Measurements from ENCODE around the gene ADCK1. TPM values are rescaled to one million over a fixed set of nuclear protein-coding genes. Genes with fewer than 3 reads are reported as not detected.

The ADCK1 gene
- total RNA-seq, 1 donor from 2014 or later = 5.2 TPM

- Mint-ChIP-seq H3K27ac (no peak overlapping the region), H3K4me1 (ENCODE audit: low read depth) (no peaks in the 10 kb centered on the region), H3K36me3 (ENCODE audit: low read depth) (no peaks in the 10 kb centered on the region), H3K27me3 (ENCODE audit: low read depth) (no peaks in the 10 kb centered on the region), H3K4me3 (ENCODE audit: low read depth) (no peak overlapping the region), H3K9me3 (no peaks in the 10 kb centered on the region)
- DNase-seq (ENCODE audit: low spot score) = no peak
- intact Hi-C loops (cut with micrococcal nuclease) = no loop called here
These were observed 23.5 kb downstream of the ADCK1 start for GRCh38 chr14:77823378-77823777.

GRCh38 chr14:77825895-77826519 lies 26.1 kb downstream of the ADCK1 start:
- Mint-ChIP-seq H3K9me3 (no peaks in the 10 kb centered on the region), H3K36me3 (ENCODE audit: low read depth) (no peaks in the 10 kb centered on the region), H3K4me3 (ENCODE audit: low read depth) (no peak overlapping the region), H3K4me1 (ENCODE audit: low read depth) (no peaks in the 10 kb centered on the region), H3K27ac (no peak overlapping the region), H3K27me3 (ENCODE audit: low read depth) (no peaks in the 10 kb centered on the region)
- DNase-seq (ENCODE audit: low spot score) = no peak
- intact Hi-C loops (cut with micrococcal nuclease) = no loop called here

DNA sequence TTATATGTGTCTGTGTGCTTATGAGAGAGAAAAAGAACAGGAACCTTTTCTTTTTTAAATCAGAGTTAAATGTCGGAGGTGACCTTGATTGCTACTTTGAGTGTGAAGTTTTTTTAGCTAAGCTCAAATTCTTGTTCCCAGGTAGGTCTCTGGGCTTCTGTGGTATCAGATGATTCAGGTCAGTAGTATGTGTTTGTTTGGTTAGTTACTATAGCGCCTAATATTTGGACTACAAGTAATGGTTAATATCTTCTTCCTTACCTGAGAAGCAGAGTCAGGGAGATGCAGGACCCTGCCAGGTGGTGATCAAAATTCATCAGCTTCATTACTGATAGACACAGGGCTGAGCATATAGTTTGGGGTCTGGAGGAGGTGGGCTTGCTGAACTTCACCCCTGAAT lies 30.8 kb downstream of the ADCK1 start:
- no peaks in the 10 kb centered on the region for H3K4me1 Mint-ChIP-seq (ENCODE audit: low read depth)
- H3K36me3 Mint-ChIP-seq (ENCODE audit: low read depth) = no peaks in the 10 kb centered on the region
- no peak overlapping the region for H3K4me3 Mint-ChIP-seq (ENCODE audit: low read depth)
- H3K9me3 Mint-ChIP-seq = no peaks in the 10 kb centered on the region
- H3K27me3 Mint-ChIP-seq (ENCODE audit: low read depth) = no peaks in the 10 kb centered on the region
- H3K27ac Mint-ChIP-seq = no peak overlapping the region
- no peak for DNase-seq (ENCODE audit: low spot score)
- intact Hi-C loops (cut with micrococcal nuclease) = no loop called here

DNA sequence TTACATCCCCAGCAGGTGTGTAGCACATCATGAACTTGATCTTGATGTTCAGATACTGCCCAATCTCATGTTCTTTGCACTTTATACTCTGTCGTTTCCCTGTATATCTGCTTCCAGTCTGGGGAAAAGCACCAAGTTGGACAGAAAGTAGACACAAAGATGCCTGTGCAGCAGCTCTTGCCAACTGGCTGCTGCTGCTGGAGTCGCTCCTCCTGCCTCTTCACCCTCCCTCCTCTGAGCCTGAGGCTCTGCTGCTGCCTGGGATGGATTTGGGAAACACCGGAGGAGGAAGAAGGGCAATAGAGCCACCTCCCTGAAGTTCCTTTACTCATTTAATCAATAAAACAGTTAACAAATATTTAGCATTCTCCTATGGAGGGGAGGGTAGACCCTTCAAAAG lies 32.4 kb downstream of the ADCK1 start:
- H3K36me3 Mint-ChIP-seq (ENCODE audit: low read depth) = no peaks in the 10 kb centered on the region
- H3K27ac Mint-ChIP-seq = no peak overlapping the region
- H3K9me3 Mint-ChIP-seq = no peaks in the 10 kb centered on the region
- intact Hi-C loops (cut with micrococcal nuclease) = no loop called here
- H3K27me3 Mint-ChIP-seq (ENCODE audit: low read depth) = no peaks in the 10 kb centered on the region
- no peaks in the 10 kb centered on the region for H3K4me1 Mint-ChIP-seq (ENCODE audit: low read depth)
- H3K4me3 Mint-ChIP-seq (ENCODE audit: low read depth) = no peak overlapping the region
- DNase-seq (ENCODE audit: low spot score) = no peak

- H3K36me3 Mint-ChIP-seq (ENCODE audit: low read depth) = no peaks in the 10 kb centered on the region
- intact Hi-C loops (cut with micrococcal nuclease) = no loop called here
- DNase-seq (ENCODE audit: low spot score) = no peak
- H3K4me1 Mint-ChIP-seq (ENCODE audit: low read depth) = peaks cover 2% of the 10 kb centered on the region
- H3K27me3 Mint-ChIP-seq (ENCODE audit: low read depth) = no peaks in the 10 kb centered on the region
- no peaks in the 10 kb centered on the region for H3K9me3 Mint-ChIP-seq
- H3K27ac Mint-ChIP-seq = no peak overlapping the region
- H3K4me3 Mint-ChIP-seq (ENCODE audit: low read depth) = no peak overlapping the region
These were observed 38.0 kb downstream of the ADCK1 start for GRCh38 chr14:77837926-77838325.

- H3K4me1 Mint-ChIP-seq (ENCODE audit: low read depth) = peaks cover 2% of the 10 kb centered on the region
- H3K27me3 Mint-ChIP-seq (ENCODE audit: low read depth) = no peaks in the 10 kb centered on the region
- H3K9me3 Mint-ChIP-seq = no peaks in the 10 kb centered on the region
- H3K4me3 Mint-ChIP-seq (ENCODE audit: low read depth) = no peak overlapping the region
- no peaks in the 10 kb centered on the region for H3K36me3 Mint-ChIP-seq (ENCODE audit: low read depth)
- no peak for DNase-seq (ENCODE audit: low spot score)
- intact Hi-C loops (cut with micrococcal nuclease) = no loop called here
- no peak overlapping the region for H3K27ac Mint-ChIP-seq
These were observed 39.1 kb downstream of the ADCK1 start for GRCh38 chr14:77838831-77839511.

GRCh38 chr14:77843195-77843594 lies 43.3 kb downstream of the ADCK1 start:
- H3K36me3 Mint-ChIP-seq (ENCODE audit: low read depth) = no peaks in the 10 kb centered on the region
- no peaks in the 10 kb centered on the region for H3K27me3 Mint-ChIP-seq (ENCODE audit: low read depth)
- peaks cover 2% of the 10 kb centered on the region for H3K4me1 Mint-ChIP-seq (ENCODE audit: low read depth)
- intact Hi-C loops (cut with micrococcal nuclease) = no loop called here
- no peak overlapping the region for H3K27ac Mint-ChIP-seq
- no peak overlapping the region for H3K4me3 Mint-ChIP-seq (ENCODE audit: low read depth)
- no peak for DNase-seq (ENCODE audit: low spot score)
- H3K9me3 Mint-ChIP-seq = no peaks in the 10 kb centered on the region

DNA sequence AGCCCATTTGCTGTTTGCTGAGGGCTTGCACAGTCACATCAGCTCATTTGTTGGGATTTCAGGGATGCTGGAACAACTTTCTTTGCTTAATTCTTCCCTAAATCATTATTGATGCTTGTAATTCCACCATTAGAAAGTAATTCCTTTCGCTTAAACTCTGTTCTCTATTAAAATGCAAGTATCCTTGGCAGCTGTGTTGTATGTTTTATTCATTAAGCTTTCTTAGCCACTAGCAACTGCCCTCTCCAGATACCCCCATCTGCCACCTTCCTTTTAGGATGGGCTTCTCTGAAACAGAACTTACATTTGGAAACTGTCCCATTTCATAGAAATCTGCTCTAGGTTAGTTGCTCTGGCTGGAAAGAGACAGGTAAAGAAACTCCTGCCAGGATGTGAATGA lies 43.7 kb downstream of the ADCK1 start:
- Mint-ChIP-seq H3K27ac (no peak overlapping the region), H3K27me3 (ENCODE audit: low read depth) (no peaks in the 10 kb centered on the region), H3K4me1 (ENCODE audit: low read depth) (peaks cover 2% of the 10 kb centered on the region), H3K4me3 (ENCODE audit: low read depth) (no peak overlapping the region), H3K9me3 (no peaks in the 10 kb centered on the region), H3K36me3 (ENCODE audit: low read depth) (no peaks in the 10 kb centered on the region)
- intact Hi-C loops (cut with micrococcal nuclease) = no loop called here
- no peak for DNase-seq (ENCODE audit: low spot score)

DNA sequence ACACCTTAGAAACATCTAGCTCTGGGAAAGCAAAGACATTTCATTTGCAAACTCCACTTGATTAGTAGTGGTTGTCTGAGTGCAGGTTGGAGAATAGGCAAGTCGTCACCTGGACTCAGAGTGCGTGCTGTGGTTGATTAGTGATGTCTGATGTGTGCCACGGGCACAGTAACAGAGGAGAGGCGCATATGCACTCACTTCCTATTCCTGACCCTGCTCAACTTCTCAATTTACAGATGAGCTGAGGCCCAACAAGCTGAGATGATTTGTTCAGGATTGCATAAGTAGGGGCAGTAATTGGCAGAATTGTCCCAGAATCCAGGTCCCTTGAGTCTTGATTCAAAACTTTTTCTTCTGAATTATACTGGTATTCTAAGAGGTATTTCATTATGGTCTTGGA lies 44.9 kb downstream of the ADCK1 start:
- Mint-ChIP-seq H3K27ac (no peak overlapping the region), H3K9me3 (no peaks in the 10 kb centered on the region), H3K4me3 (ENCODE audit: low read depth) (no peak overlapping the region), H3K4me1 (ENCODE audit: low read depth) (no peaks in the 10 kb centered on the region), H3K36me3 (ENCODE audit: low read depth) (no peaks in the 10 kb centered on the region), H3K27me3 (ENCODE audit: low read depth) (no peaks in the 10 kb centered on the region)
- intact Hi-C loops (cut with micrococcal nuclease) = no loop called here
- DNase-seq (ENCODE audit: low spot score) = no peak

DNA sequence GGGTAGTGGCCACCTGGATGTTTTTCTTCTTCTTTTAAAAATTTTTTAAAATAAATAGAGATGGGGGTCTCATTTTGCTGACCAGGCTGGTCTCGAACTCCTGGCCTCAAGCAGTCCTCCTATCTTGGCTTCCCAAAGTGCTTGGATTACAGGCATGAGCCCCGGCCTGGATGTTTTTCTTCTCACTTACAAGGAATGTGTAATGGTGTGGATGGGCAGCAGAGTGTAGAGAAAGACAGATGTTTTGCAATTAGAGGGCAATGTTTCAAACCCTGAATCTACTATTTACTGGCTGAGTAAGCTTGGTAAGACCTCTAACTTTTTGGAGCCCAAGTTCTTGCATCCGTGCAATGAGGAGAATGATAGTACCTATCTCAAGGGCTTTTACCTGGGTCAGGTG lies 48.1 kb downstream of the ADCK1 start:
- Mint-ChIP-seq H3K36me3 (ENCODE audit: low read depth) (no peaks in the 10 kb centered on the region), H3K4me3 (ENCODE audit: low read depth) (no peak overlapping the region), H3K27me3 (ENCODE audit: low read depth) (no peaks in the 10 kb centered on the region), H3K9me3 (no peaks in the 10 kb centered on the region), H3K4me1 (ENCODE audit: low read depth) (no peaks in the 10 kb centered on the region), H3K27ac (no peak overlapping the region)
- DNase-seq (ENCODE audit: low spot score) = no peak
- intact Hi-C loops (cut with micrococcal nuclease) = no loop called here

DNA sequence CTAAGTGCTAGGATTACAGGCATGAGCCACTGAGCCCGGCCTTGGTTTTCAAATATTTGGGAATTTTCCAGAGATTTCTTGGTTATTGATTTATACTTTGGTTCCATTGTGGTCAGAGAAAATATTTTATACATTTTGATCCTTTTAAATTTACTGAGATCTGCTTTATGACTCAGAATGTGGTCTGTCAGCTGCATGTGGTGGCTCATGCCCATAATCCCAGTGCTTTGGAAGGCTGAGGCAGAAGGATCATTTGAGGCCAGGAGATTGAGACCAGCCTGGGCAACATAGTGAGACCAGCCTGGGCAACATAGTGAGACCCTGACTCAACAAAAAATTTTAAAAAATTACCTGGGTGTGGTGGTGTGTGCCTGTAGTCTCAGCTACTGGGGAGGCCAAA lies 49.8 kb downstream of the ADCK1 start:
- intact Hi-C loops (cut with micrococcal nuclease) = no loop called here
- no peaks in the 10 kb centered on the region for H3K36me3 Mint-ChIP-seq (ENCODE audit: low read depth)
- H3K27ac Mint-ChIP-seq = no peak overlapping the region
- no peak overlapping the region for H3K4me3 Mint-ChIP-seq (ENCODE audit: low read depth)
- H3K27me3 Mint-ChIP-seq (ENCODE audit: low read depth) = no peaks in the 10 kb centered on the region
- no peaks in the 10 kb centered on the region for H3K9me3 Mint-ChIP-seq
- H3K4me1 Mint-ChIP-seq (ENCODE audit: low read depth) = no peaks in the 10 kb centered on the region
- DNase-seq (ENCODE audit: low spot score) = no peak

GRCh38 chr14:77853919-77854318 lies 54.0 kb downstream of the ADCK1 start:
- no peaks in the 10 kb centered on the region for H3K9me3 Mint-ChIP-seq
- H3K36me3 Mint-ChIP-seq (ENCODE audit: low read depth) = no peaks in the 10 kb centered on the region
- no peaks in the 10 kb centered on the region for H3K4me1 Mint-ChIP-seq (ENCODE audit: low read depth)
- intact Hi-C loops (cut with micrococcal nuclease) = no loop called here
- no peak overlapping the region for H3K27ac Mint-ChIP-seq
- DNase-seq (ENCODE audit: low spot score) = no peak
- no peak overlapping the region for H3K4me3 Mint-ChIP-seq (ENCODE audit: low read depth)
- no peaks in the 10 kb centered on the region for H3K27me3 Mint-ChIP-seq (ENCODE audit: low read depth)

- intact Hi-C loops (cut with micrococcal nuclease) = no loop called here
- Mint-ChIP-seq H3K4me1 (ENCODE audit: low read depth) (no peaks in the 10 kb centered on the region), H3K27me3 (ENCODE audit: low read depth) (no peaks in the 10 kb centered on the region), H3K4me3 (ENCODE audit: low read depth) (no peak overlapping the region), H3K9me3 (no peaks in the 10 kb centered on the region), H3K36me3 (ENCODE audit: low read depth) (no peaks in the 10 kb centered on the region), H3K27ac (no peak overlapping the region)
- DNase-seq (ENCODE audit: low spot score) = no peak
These were observed 57.0 kb downstream of the ADCK1 start for GRCh38 chr14:77856941-77857340.
